K562 (cell line): Measurements from ENCODE around the gene PTGES3L. TPM values are rescaled to one million over a fixed set of nuclear protein-coding genes. Genes with fewer than 3 reads are reported as not detected.
A peak's percentile ranks its signal among the peaks of the same experiment; 100 is the strongest.

Source experiments
- ATAC-seq: fragments of 200-7000 bp; cut with Tn5 transposase; 3 replicates; pipeline ENCODE4 v1.9.1; 2020; ENCODE audit warnings: moderate library complexity
- BruUV-seq: library from RNA; stranded (reverse); fragments of 400-500 nt; replicated peaks from 2 replicates; lab custom pipeline; 2021; lab: Mats Ljungman, UMichigan
- CTCF ChIA-PET: fragments of 300-600 bp; formaldehyde crosslinking; extraction: SDS; loops from one replicate; lab custom pipeline; 2021; ENCODE audit warnings: low intra/inter-chr PET ratio; lab: Yijun Ruan, JAX
- POLR2A ChIA-PET: fragments of 300-600, 350-650 bp; sonication (Branson Sonifier 250); formaldehyde crosslinking; extraction: SDS; loops from one replicate; lab custom pipeline; 2021; ENCODE audit warnings: antibody characterized with exemption, inconsistent platforms; lab: Yijun Ruan, JAX
- DNase-seq, 4 experiments: peaks; one replicate each; pipeline versions ENCODE4 v3.0.0 to v3.0.0-alpha.2; 2011 to 2018; ENCODE audit warnings: low spot score in 3 of 4, mixed read lengths in 3 of 4; ENCODE audit errors: extremely low read depth in 1 of 4
- FAIRE-seq: peaks from 2 replicates; lab custom pipeline; 2011; peaks lifted over from hg19 to GRCh38; lab: Jason Lieb, UNC
- H2AFZ ChIP-seq: 2 replicates; pipeline ENCODE4 v1.6.0; 2011; ENCODE audit warnings: low read depth, low read length, control low read depth, inconsistent platforms
- H3K27ac ChIP-seq: fragments of 200-600 bp; 3 replicates; pipeline ENCODE4 v1.8.0; 2011; ENCODE audit warnings: low read depth, mild to moderate bottlenecking, control low read depth, inconsistent platforms, low read length, moderate library complexity, mixed read lengths; ENCODE audit errors: extremely low read depth
- H3K27me3 ChIP-seq, 2 experiments: fragments of 300-600 bp in 1 of 2; 2 replicates in 1 of 2; 3 replicates in 1 of 2; pipeline versions ENCODE4 v1.6.0 to v1.8.0; 2011; ENCODE audit warnings: inconsistent platforms in 2 of 2, low read length in 2 of 2, mild to moderate bottlenecking in 1 of 2, mixed read lengths in 1 of 2, moderate library complexity in 1 of 2; ENCODE audit not compliant: control insufficient read depth in 2 of 2, insufficient read depth in 2 of 2
- H3K36me3 ChIP-seq: fragments of 300-600 bp; 3 replicates; pipeline ENCODE4 v1.8.0; 2011; ENCODE audit warnings: mild to moderate bottlenecking, low read length, inconsistent platforms; ENCODE audit not compliant: control insufficient read depth, insufficient read depth
- H3K4me1 ChIP-seq, 2 experiments: fragments of 200-600 bp in 1 of 2; replicated peaks in 1 of 2; 2 replicates in 1 of 2; 3 replicates in 1 of 2; pipeline versions ENCODE4 v1.5.1 to v1.8.0; 2011; ENCODE audit warnings: inconsistent platforms in 2 of 2, low read length in 2 of 2, mild to moderate bottlenecking in 1 of 2, mixed read lengths in 1 of 2, moderate library complexity in 1 of 2; ENCODE audit not compliant: control insufficient read depth in 2 of 2, insufficient read depth in 2 of 2
- H3K4me2 ChIP-seq: 2 replicates; pipeline ENCODE4 v1.6.1; 2011; ENCODE audit warnings: low read length, control low read depth, inconsistent platforms, mixed read lengths; ENCODE audit not compliant: insufficient read depth
- H3K4me3 ChIP-seq: fragments of 200-600 bp; sonication (generic), shearing (Covaris generic); 2 replicates; pipeline ENCODE4 v1.5.1; 2016; ENCODE audit warnings: control low read depth, inconsistent platforms
- H3K79me2 ChIP-seq: fragments of 200-600 bp; 3 replicates; pipeline ENCODE4 v1.8.0; 2011; ENCODE audit warnings: low read length, inconsistent platforms; ENCODE audit not compliant: control insufficient read depth, insufficient read depth
- H3K9ac ChIP-seq, 2 experiments: 2 replicates each; pipeline versions ENCODE4 v1.6.0 to v1.6.1; 2011; ENCODE audit warnings: low read depth in 2 of 2, low read length in 2 of 2, control low read depth in 1 of 2, inconsistent platforms in 1 of 2, mild to moderate bottlenecking in 1 of 2, mixed read lengths in 1 of 2; ENCODE audit not compliant: insufficient read depth in 1 of 2
- H3K9me1 ChIP-seq: one replicate; pipeline ENCODE4 v1.6.0; 2011; ENCODE audit warnings: inconsistent platforms, mild to moderate bottlenecking, low read length, moderate library complexity; ENCODE audit not compliant: control insufficient read depth, insufficient read depth
- H3K9me3 ChIP-seq: replicated peaks from 2 replicates; pipeline ENCODE4 v1.5.1; 2011; ENCODE audit warnings: low read depth, low read length, inconsistent platforms; ENCODE audit not compliant: control insufficient read depth, insufficient read depth
- H4K20me1 ChIP-seq: replicated peaks from 2 replicates; pipeline ENCODE4 v1.6.1; 2011; ENCODE audit warnings: low read length, inconsistent platforms, mixed read lengths; ENCODE audit not compliant: control insufficient read depth, insufficient read depth
- ATF7 ChIP-seq: fragments of 450-650 bp; IDR thresholded peaks from 2 replicates; pipeline ENCODE4 v1.7.1; 2014; ENCODE audit warnings: mild to moderate bottlenecking, moderate library complexity
- CBX3 ChIP-seq, 2 experiments: IDR thresholded peaks; 1 replicate in 1 of 2; 2 replicates in 1 of 2; pipeline ENCODE4 v1.6.1; 2012; ENCODE audit warnings: inconsistent platforms in 2 of 2, low read length in 2 of 2, borderline replicate concordance in 1 of 2, control low read depth in 1 of 2
- CXXC5 ChIP-seq: fragments of 250-450 bp; sonication (Bioruptor Pico); IDR thresholded peaks from 2 replicates; pipeline ENCODE4 v1.8.0; 2022; ENCODE audit warnings: inconsistent platforms, mild to moderate bottlenecking, moderate library complexity
- KAT7 ChIP-seq: sonication (generic); formaldehyde crosslinking; IDR thresholded peaks from 2 replicates; pipeline ENCODE4 v1.8.0; 2022; ENCODE audit warnings: missing genetic modification reagents, mild to moderate bottlenecking, borderline replicate concordance
- LARP7 ChIP-seq: fragments of 450-650 bp; IDR thresholded peaks from 2 replicates; pipeline ENCODE4 v1.6.1; 2016
- MAX ChIP-seq: sonication (generic); formaldehyde crosslinking; IDR thresholded peaks from 2 replicates; pipeline ENCODE4 v1.9.0; 2022; ENCODE audit warnings: mild to moderate bottlenecking, missing genetic modification reagents
- RBFOX2 ChIP-seq: fragments of 200-400 bp; formaldehyde crosslinking; IDR thresholded peaks from 2 replicates; pipeline ENCODE4 v1.6.1; 2017; ENCODE audit warnings: low read depth, mild to moderate bottlenecking, low read length, moderate library complexity
- REST ChIP-seq, 2 experiments: fragments of 450-650 bp; formaldehyde crosslinking in 1 of 2; IDR thresholded peaks; 2 replicates each; pipeline versions ENCODE4 v1.4.0 to v1.6.1; 2014 to 2020; ENCODE audit warnings: mild to moderate bottlenecking in 2 of 2, borderline replicate concordance in 1 of 2, low read depth in 1 of 2
- TAF1 ChIP-seq: IDR thresholded peaks from 2 replicates; pipeline ENCODE4 v1.6.1; 2011; ENCODE audit warnings: mild to moderate bottlenecking, low read length, moderate library complexity; ENCODE audit not compliant: insufficient read depth, control insufficient read depth, severe bottlenecking; ENCODE audit errors: extremely low read depth
- THRB ChIP-seq: fragments of 450-650 bp; formaldehyde crosslinking; conservative IDR thresholded peaks from 2 replicates; pipeline ENCODE4 v1.4.0; 2022; ENCODE audit warnings: mild to moderate bottlenecking, missing genetic modification characterization
- ZNF583 ChIP-seq: fragments of 250-450 bp; sonication (Bioruptor Pico); IDR thresholded peaks from 2 replicates; pipeline ENCODE4 v1.4.0; 2020
- WGBS: fragments of 100-300 bp; shearing (Covaris generic); methylation state at CpG from one replicate; pipeline ENCODE4 v1.1.6; 2016; ENCODE audit warnings: low coverage, mixed read lengths; ENCODE audit not compliant: insufficient coverage; ENCODE audit errors: missing lambda C conversion rate; 5-methylcytosine and 5-hydroxymethylcytosine counted together
- in situ Hi-C: fragments of 300-500 bp; cut with MboI; formaldehyde crosslinking; loops from 4 replicates; pipeline ENCODE4 v1.15.0; 2018; ENCODE audit warnings: inconsistent platforms, mixed read lengths
- intact Hi-C: fragments of 100-400 bp; cut with micrococcal nuclease; formaldehyde crosslinking; loops from 2 replicates; pipeline ENCODE4 v1.14.2; 2022
- polyA plus RNA-seq, 8 experiments: library from polyadenylated mRNA; depleted of rRNA in 4 of 8; stranded (reverse) in 5 of 8; unstranded in 3 of 8; fragments of >200 nt; fragmentation: Nextera tagmentation in 2 of 8; fragmentation: Illumina TruSeq in 1 of 8; extraction: Ambion mirVana in 2 of 8; extraction: Trizol in 1 of 8; gene quantifications; 2 replicates each; pipeline versions ENCODE4 v1.2.1 to v1.2.3, GENCODE V29; 2011 to 2014; ENCODE audit warnings: inconsistent platforms in 1 of 8, missing spikeins in 1 of 8
- total RNA-seq, 7 experiments: library from RNA; depleted of rRNA in 6 of 7; stranded (reverse); fragments of >200 nt in 6 of 7; fragmentation: Illumina TruSeq in 2 of 7; extraction: Trizol in 2 of 7; gene quantifications; 2 replicates each; pipeline versions ENCODE4 v1.2.1 to v1.2.3, GENCODE V29; 2011 to 2021; ENCODE audit warnings: low replicate concordance in 1 of 7

PTGES3L gene
- total and polyA plus RNA-seq, 9 of the 15 experiments (the other 6 are each of a cell fraction or from before 2014, with no cell fraction given) = 6.0 to 16.0 (median 9.6) TPM

GRCh38 chr17:42980766-42981397 is 1.0 kb upstream of the PTGES3L start:
- peaks cover 20 to 26% of the 10 kb centered on the region in 2 experiments; a peak in 4 of 5 replicates for H3K4me1 ChIP-seq
- in situ Hi-C loops = no loop called here
- peak overlapping the region; percentile 92 for H3K4me3 ChIP-seq
- no peaks in the 10 kb centered on the region for H3K9me1 ChIP-seq
- ChIA-PET CTCF (interaction anchor here (1.0 to 2.7 kb wide), 2 partner anchors 138 to 403 kb away, joined by 4 to 20 read pairs; partner anchors contain the start of gene PSMC3IP), POLR2A (interaction anchor here (0.6 to 3.8 kb wide), 3 partner anchors 12 to 17 kb away, joined by 3 to 13 read pairs (median 4); partner anchors contain the start of genes AARSD1 and RPL27)
- H3K36me3 ChIP-seq = peaks cover 32% of the 10 kb centered on the region
- FAIRE-seq (peak; percentile 70), DNase-seq (peak; percentile 61 to 81 (median 66)), ATAC-seq (peak; percentile 82)
- intact Hi-C loops = no loop called here
- H3K4me2 ChIP-seq = peak overlapping the region; percentile 99
- peak overlapping the region; percentile 98 for H2AFZ ChIP-seq
- no peaks in the 10 kb centered on the region for H3K27me3 ChIP-seq
- peak overlapping the region; percentile 92 for H3K27ac ChIP-seq
- no peaks in the 10 kb centered on the region for H3K9me3 ChIP-seq
- H3K79me2 ChIP-seq = peaks cover 52% of the 10 kb centered on the region
- TSS peak; percentile 68 for BruUV-seq
- H4K20me1 ChIP-seq = no peaks in the 10 kb centered on the region
- 1% methylated on average over 64 of the region's 67 CpGs for WGBS
- peak overlapping the region; percentile 84 to 97 for H3K9ac ChIP-seq
- TF ChIP-seq RBFOX2 (peak; percentile 73), KAT7 (no peak), THRB (CRISPR knock-in tag) (no peak), LARP7 (peak; percentile 63; the same call in 1 of the 2 replicates), MAX (peak; percentile 36; the same call in 1 of the 2 replicates), CBX3 (IDR thresholded peaks at IDR 0.05; ENCODE audit: borderline replicate concordance in 1 of 2, low read length in 2 of 2) (peak in 1 of 2 experiments; percentile 61; a peak in 1 of 3 replicates), ATF7 (no peak; the same call in 1 of the 2 replicates), TAF1 (peak; percentile 39), CXXC5 (CRISPR knock-in tag) (peak; percentile 75; the same call in 1 of the 2 replicates), ZNF583 (no peak), REST (IDR thresholded peaks at IDR 0.05; ENCODE audit: borderline replicate concordance) (peak; percentile 54; the same call in 1 of the 2 replicates), REST (CRISPR knock-in tag; IDR thresholded peaks at IDR 0.05; ENCODE audit: low read depth) (no peak)
